GM12864 (cell line): ENCODE measurements around the gene AP2B1.

ENCODE experiments used
- DNase-seq: peaks from one replicate; pipeline ENCODE4 v3.0.0-alpha.2; 2011; ENCODE audit warnings: low read depth
- H3K4me3 ChIP-seq: 2 replicates; pipeline ENCODE4 v1.5.1; 2011; ENCODE audit warnings: mild to moderate bottlenecking, low read depth, low read length, control low read depth
- CTCF ChIP-seq: IDR thresholded peaks from 2 replicates; pipeline ENCODE4 v1.5.1; 2011; ENCODE audit warnings: low read depth, mild to moderate bottlenecking, moderate library complexity, low read length, control low read depth, inconsistent platforms; ENCODE audit errors: missing control alignments

Gene AP2B1

GRCh38 chr17:35587074-35587961 is at the start of gene AP2B1:
TSS of gene AP2B1 (plus strand) at chr17:35587322. CDS start at chr17:35594031, 6,709 bp downstream.
- TF ChIP-seq CTCF = no peak
- H3K4me3 ChIP-seq = peak within 1 kb of the TSS; percentile 92
- peak; percentile 93 for DNase-seq

GRCh38 chr17:35537601-35538141 is 49.5 kb upstream of the AP2B1 start, which contains the start of gene SLFN12L:
TSS of gene SLFN12L (minus strand) at chr17:35537678. CDS start at chr17:35522364, 15,314 bp downstream.
- H3K4me3 ChIP-seq = peak within 1 kb of the TSS; percentile 58
- no peak for DNase-seq
- no peak for TF ChIP-seq CTCF

- no peak for DNase-seq
- H3K4me3 ChIP-seq = peak overlapping the region; percentile 42
- TF ChIP-seq CTCF = no peak
Measured at GRCh38 chr17:35539659-35540026, 47.5 kb upstream of the AP2B1 start.

GRCh38 chr17:35540589-35541404 is 46.3 kb upstream of the AP2B1 start:
- no peak for DNase-seq
- no peak for TF ChIP-seq CTCF
- H3K4me3 ChIP-seq = peak overlapping the region; percentile 64

- no peak for TF ChIP-seq CTCF
- DNase-seq = no peak
- H3K4me3 ChIP-seq = peak overlapping the region; percentile 64; the same call in 1 of the 2 replicates
Measured at GRCh38 chr17:35541434-35541833, 45.7 kb upstream of the AP2B1 start.

GRCh38 chr17:35542990-35543389 is 44.1 kb upstream of the AP2B1 start:
- DNase-seq = no peak
- no peak overlapping the region for H3K4me3 ChIP-seq
- no peak for TF ChIP-seq CTCF
